A673 (cell line): Measurements from ENCODE around the gene GFRAL.

ENCODE experiments used
- EZH2 ChIP-seq: fragments of 200-600 bp; sonication (generic); IDR thresholded peaks from 2 replicates; pipeline ENCODE4 v1.6.1; 2017; ENCODE audit warnings: borderline replicate concordance, low read depth, mild to moderate bottlenecking, mixed read lengths, antibody characterized with exemption, low read length; ENCODE audit not compliant: poor library complexity, severe bottlenecking
- TF ChIP-seq, protein P1 (sequence below): fragments of 300-800, 200-600 bp; sonication (generic); conservative IDR thresholded peaks from 2 replicates; pipeline ENCODE4 v1.5.1; 2017; ENCODE audit warnings: low read depth, mild to moderate bottlenecking, antibody characterized with exemption, low read length, moderate library complexity, mixed read lengths

DNA sequence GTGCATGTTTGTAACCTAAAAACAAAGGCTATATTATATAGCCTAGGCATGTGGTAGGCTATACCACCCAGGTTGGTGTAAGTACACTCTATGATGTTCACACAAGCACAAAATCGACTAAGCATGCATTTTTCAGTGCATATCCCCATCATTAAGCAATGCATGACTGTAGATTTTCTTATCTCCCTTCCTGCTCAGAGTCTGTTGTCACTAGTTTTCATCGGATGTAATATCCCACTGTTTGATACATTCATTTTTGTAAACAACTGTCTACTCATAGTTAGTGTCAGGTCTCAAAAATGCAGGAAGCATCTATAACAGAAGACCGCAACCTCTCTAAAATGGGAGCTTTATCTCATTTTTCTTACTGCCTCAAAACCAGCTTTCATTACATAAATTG lies 70.7 kb downstream of the GFRAL start:
- TF ChIP-seq, protein P1, sequence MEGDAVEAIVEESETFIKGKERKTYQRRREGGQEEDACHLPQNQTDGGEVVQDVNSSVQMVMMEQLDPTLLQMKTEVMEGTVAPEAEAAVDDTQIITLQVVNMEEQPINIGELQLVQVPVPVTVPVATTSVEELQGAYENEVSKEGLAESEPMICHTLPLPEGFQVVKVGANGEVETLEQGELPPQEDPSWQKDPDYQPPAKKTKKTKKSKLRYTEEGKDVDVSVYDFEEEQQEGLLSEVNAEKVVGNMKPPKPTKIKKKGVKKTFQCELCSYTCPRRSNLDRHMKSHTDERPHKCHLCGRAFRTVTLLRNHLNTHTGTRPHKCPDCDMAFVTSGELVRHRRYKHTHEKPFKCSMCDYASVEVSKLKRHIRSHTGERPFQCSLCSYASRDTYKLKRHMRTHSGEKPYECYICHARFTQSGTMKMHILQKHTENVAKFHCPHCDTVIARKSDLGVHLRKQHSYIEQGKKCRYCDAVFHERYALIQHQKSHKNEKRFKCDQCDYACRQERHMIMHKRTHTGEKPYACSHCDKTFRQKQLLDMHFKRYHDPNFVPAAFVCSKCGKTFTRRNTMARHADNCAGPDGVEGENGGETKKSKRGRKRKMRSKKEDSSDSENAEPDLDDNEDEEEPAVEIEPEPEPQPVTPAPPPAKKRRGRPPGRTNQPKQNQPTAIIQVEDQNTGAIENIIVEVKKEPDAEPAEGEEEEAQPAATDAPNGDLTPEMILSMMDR = no peak
- no peak for TF ChIP-seq EZH2
